NCI-H1048 (cell line): ENCODE data around the gene P2RY8.

Experiments
- DNase-seq: peaks from one replicate; lab custom pipeline; 2025; lab: John Stamatoyannopoulos, UW

Gene P2RY8

DNA sequence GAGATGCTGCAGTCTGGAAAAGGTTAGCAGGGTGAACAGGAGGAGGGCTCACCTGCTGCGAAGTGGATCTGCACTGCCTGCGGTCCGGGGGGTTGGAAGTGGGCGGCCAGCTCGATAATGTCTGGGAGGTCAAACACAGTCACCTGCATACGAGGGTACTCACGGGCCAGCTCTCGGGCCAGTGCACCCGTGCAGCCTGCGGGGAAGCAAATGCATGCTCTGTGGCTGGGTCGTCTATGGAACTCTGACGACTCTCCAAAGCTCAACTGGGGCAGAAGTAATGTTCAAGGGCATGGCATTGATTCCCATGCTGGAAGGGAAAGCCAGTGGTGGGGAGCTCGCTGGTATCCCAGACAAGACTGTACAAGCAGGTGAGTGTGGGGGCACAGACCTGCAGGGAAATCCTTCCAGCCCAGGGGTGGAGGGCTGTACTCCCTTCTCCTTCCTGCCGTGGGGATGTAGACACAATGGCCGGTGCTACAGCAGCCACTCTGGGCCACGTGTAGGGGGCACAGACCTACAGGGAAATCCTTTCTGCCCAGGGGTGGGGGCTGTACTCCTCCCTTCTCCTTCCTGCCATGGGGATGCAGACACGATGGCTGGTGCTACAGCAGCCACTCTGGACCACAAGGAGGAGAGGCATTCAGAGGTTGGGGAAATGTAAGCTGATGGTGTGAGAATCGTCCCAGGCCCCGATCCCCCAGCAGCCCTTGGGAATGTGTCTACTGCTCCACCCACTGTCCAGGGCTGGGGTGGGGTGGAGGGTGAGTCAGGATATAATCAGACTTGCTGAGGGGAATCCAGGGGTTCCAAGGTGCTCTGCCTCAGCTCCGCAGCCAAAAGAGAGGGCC lies 118.8 kb downstream of the P2RY8 start:
- no peak for DNase-seq

DNA sequence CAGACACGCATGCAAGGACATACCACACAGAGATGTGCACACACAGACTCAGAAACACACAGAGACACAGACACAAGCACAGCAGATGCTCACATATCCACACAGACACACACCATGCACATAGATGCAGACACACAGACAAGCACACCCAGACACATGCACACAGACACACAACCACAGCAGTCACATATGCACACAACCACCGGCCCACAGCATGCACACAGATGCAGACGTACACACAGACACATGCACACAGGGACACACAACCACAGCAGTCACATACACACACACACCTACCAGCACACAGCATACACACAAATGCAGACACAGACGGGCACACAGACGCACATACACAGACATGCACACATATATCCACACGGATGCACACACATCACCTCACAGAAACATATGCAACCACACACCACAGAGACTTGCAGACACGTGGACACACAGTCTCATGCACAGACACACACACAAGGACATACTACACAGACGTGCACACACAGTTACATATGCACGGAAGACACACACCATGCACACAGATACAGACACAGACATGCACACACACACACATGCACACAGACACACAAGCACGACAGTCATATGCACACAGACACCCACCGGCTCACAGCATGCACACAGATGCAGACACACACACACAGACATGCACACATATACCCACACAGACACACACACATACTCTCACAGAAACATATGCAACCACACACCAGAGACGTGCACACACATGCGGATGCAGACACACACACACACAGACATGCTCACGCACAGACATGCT lies 119.8 kb downstream of the P2RY8 start:
- no peak for DNase-seq

DNA sequence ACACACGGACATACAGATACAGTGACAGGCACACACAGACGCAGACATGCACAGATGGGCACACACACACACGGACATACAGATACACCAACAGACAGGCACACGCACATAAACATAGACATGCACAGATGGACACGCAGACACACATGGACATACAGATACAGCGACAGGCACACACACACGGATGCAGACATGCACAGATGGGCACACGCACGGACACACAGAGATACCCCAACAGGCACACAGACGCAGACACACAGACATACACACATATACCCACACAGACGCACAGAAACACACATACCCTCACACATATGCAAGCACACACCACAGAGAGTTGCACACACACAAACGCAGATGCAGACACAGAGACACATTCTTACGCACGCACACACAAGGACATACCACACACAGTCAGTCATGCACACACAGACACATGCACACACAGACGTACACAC lies 120.6 kb downstream of the P2RY8 start:
- DNase-seq, result no peak
